Endothelial cell of umbilical vein (primary cell): Measurements from ENCODE around the gene KLHL36. TPM values are rescaled to one million over a fixed set of nuclear protein-coding genes. Genes with fewer than 3 reads are reported as not detected.

ENCODE experiments used
- BruUV-seq: library from RNA; stranded (reverse); fragments of 400-500 nt; replicated peaks from 2 replicates; lab custom pipeline; 2021; lab: Mats Ljungman, UMichigan
- CTCF ChIA-PET: fragments of 300-600, 350-600 bp; sonication (Branson Sonifier 250); formaldehyde crosslinking; loops from one replicate; lab custom pipeline; 2021; ENCODE audit warnings: antibody characterized with exemption, inconsistent platforms; lab: Charles Lee
- POLR2A ChIA-PET: fragments of 300-600, 350-600 bp; sonication (Branson Sonifier 250); formaldehyde crosslinking; loops from one replicate; lab custom pipeline; 2021; ENCODE audit warnings: antibody characterized with exemption, inconsistent platforms; lab: Charles Lee
- DNase-seq: peaks from one replicate; pipeline ENCODE4 v3.0.0-alpha.2; 2011; ENCODE audit warnings: low read depth, low spot score
- FAIRE-seq: peaks from 2 replicates; lab custom pipeline; 2011; peaks lifted over from hg19 to GRCh38; lab: Jason Lieb, UNC
- H2AFZ ChIP-seq: 2 replicates; pipeline ENCODE4 v1.6.0; 2012; ENCODE audit warnings: low read depth, low read length, control low read depth, inconsistent platforms
- H3K27ac ChIP-seq: 2 replicates; pipeline ENCODE4 v1.5.1; 2011; ENCODE audit warnings: low read depth, mild to moderate bottlenecking, control low read depth, low read length, moderate library complexity; ENCODE audit not compliant: insufficient read depth
- H3K27me3 ChIP-seq, 2 experiments: 2 replicates each; pipeline versions ENCODE4 v1.6.0 to v1.6.1; 2011; ENCODE audit warnings: low read length in 2 of 2, mixed read lengths in 1 of 2; ENCODE audit not compliant: control insufficient read depth in 2 of 2, insufficient read depth in 2 of 2
- H3K36me3 ChIP-seq, 2 experiments: 2 replicates in 1 of 2; 3 replicates in 1 of 2; pipeline ENCODE4 v1.5.1; 2011; ENCODE audit warnings: low read length in 2 of 2, mild to moderate bottlenecking in 1 of 2, moderate library complexity in 1 of 2; ENCODE audit not compliant: control insufficient read depth in 2 of 2, insufficient read depth in 2 of 2; ENCODE audit errors: extremely low read depth in 1 of 2
- H3K4me1 ChIP-seq: 3 replicates; pipeline ENCODE4 v1.5.1; 2011; ENCODE audit warnings: mild to moderate bottlenecking, low read length; ENCODE audit not compliant: control insufficient read depth, insufficient read depth; ENCODE audit errors: extremely low read depth
- H3K4me2 ChIP-seq: 2 replicates; pipeline ENCODE4 v1.6.1; 2011; ENCODE audit warnings: low read length, control low read depth, mixed read lengths; ENCODE audit not compliant: insufficient read depth
- H3K4me3 ChIP-seq, 3 experiments: fragments of 200-600 bp in 1 of 3; sonication (generic), shearing (Covaris generic) in 1 of 3; replicated peaks in 1 of 3; 2 replicates each; pipeline ENCODE4 v1.5.1; 2011 to 2016; ENCODE audit warnings: control low read depth in 3 of 3, low read length in 3 of 3, mild to moderate bottlenecking in 2 of 3, inconsistent platforms in 1 of 3, low read depth in 1 of 3, moderate library complexity in 1 of 3; ENCODE audit not compliant: insufficient read depth in 1 of 3
- H3K79me2 ChIP-seq: 2 replicates; pipeline ENCODE4 v1.6.0; 2012; ENCODE audit warnings: low read length, inconsistent platforms; ENCODE audit not compliant: control insufficient read depth, insufficient read depth
- H3K9ac ChIP-seq: replicated peaks from 2 replicates; pipeline ENCODE3; 2011; ENCODE audit warnings: low read length, control low read depth; ENCODE audit not compliant: insufficient read depth; ENCODE audit errors: extremely low read depth
- H3K9me1 ChIP-seq: replicated peaks from 3 replicates; pipeline ENCODE4 v1.6.0; 2011; ENCODE audit warnings: mild to moderate bottlenecking, low read length; ENCODE audit not compliant: control insufficient read depth, insufficient read depth; ENCODE audit errors: extremely low read depth
- H3K9me3 ChIP-seq: replicated peaks from 2 replicates; pipeline ENCODE4 v1.5.1; 2012; ENCODE audit warnings: low read length, inconsistent platforms; ENCODE audit not compliant: control insufficient read depth, insufficient read depth
- H4K20me1 ChIP-seq: replicated peaks from 2 replicates; pipeline ENCODE3; 2011; ENCODE audit warnings: mild to moderate bottlenecking, low read length; ENCODE audit not compliant: control insufficient read depth, insufficient read depth; ENCODE audit errors: extremely low read depth
- EZH2 ChIP-seq: IDR thresholded peaks from 2 replicates; pipeline ENCODE4 v1.6.1; 2012; ENCODE audit warnings: borderline replicate concordance, low read depth, mild to moderate bottlenecking, moderate library complexity, low read length, inconsistent platforms; ENCODE audit not compliant: severe bottlenecking
- FOS ChIP-seq: IDR thresholded peaks from 2 replicates; pipeline ENCODE4 v1.6.1; 2011; ENCODE audit warnings: mild to moderate bottlenecking, low read length, moderate library complexity, borderline replicate concordance; ENCODE audit not compliant: insufficient read depth
- JUN ChIP-seq: IDR thresholded peaks from 2 replicates; pipeline ENCODE4 v1.6.1; 2011; ENCODE audit warnings: borderline replicate concordance, low read depth; ENCODE audit not compliant: insufficient read length, insufficient read depth
- MYC ChIP-seq: IDR thresholded peaks from one replicate; pipeline ENCODE4 v1.6.1; 2011; ENCODE audit warnings: mild to moderate bottlenecking, low read depth, low read length
- POLR2A ChIP-seq: IDR thresholded peaks from 2 replicates; pipeline ENCODE4 v1.6.1; 2012; ENCODE audit warnings: low read depth, mild to moderate bottlenecking, control low read depth, low read length
- dilution Hi-C: fragments of 300-500 bp; cut with MboI; formaldehyde crosslinking; loops from one replicate; pipeline ENCODE4 v1.15.0; 2019; ENCODE audit warnings: low sequenced_read_pairs; ENCODE audit not compliant: extremely low pct_ligation_motif_present
- intact Hi-C: fragments of 100-400 bp; cut with micrococcal nuclease; formaldehyde crosslinking; loops from one replicate; pipeline ENCODE4 v1.10.0; 2022
- polyA plus RNA-seq, 4 experiments: library from polyadenylated mRNA; depleted of rRNA in 3 of 4; stranded (reverse) in 3 of 4; unstranded in 1 of 4; fragments of >200 nt; gene quantifications; 2 replicates each; pipeline versions ENCODE4 v1.2.1 to v1.2.3, GENCODE V29; 2011 to 2012; ENCODE audit warnings: missing spikeins in 1 of 4
- total RNA-seq: library from RNA; stranded (reverse); gene quantifications from 2 replicates; pipeline ENCODE4 v1.2.3, GENCODE V29; 2021
- TF ChIP-seq, protein P1 (sequence below): IDR thresholded peaks from 2 replicates; pipeline ENCODE4 v1.6.1; 2011; ENCODE audit not compliant: insufficient read depth, insufficient read length
- TF ChIP-seq, protein P2 (sequence below), 2 donors: IDR thresholded peaks; 1 replicate in 1 of 2; 2 replicates in 1 of 2; pipeline ENCODE4 v1.5.1; 2011; ENCODE audit warnings: low read length in 2 of 2, mild to moderate bottlenecking in 2 of 2, moderate library complexity in 2 of 2, control low read depth in 1 of 2, inconsistent platforms in 1 of 2, low read depth in 1 of 2; ENCODE audit not compliant: insufficient read depth in 1 of 2; ENCODE audit errors: extremely low read depth in 1 of 2

The KLHL36 gene
- total and polyA plus RNA-seq, 2 donors (not counting 3 experiments of a cell fraction or from before 2014, with no cell fraction given): 31.3 to 38.8 TPM

DNA sequence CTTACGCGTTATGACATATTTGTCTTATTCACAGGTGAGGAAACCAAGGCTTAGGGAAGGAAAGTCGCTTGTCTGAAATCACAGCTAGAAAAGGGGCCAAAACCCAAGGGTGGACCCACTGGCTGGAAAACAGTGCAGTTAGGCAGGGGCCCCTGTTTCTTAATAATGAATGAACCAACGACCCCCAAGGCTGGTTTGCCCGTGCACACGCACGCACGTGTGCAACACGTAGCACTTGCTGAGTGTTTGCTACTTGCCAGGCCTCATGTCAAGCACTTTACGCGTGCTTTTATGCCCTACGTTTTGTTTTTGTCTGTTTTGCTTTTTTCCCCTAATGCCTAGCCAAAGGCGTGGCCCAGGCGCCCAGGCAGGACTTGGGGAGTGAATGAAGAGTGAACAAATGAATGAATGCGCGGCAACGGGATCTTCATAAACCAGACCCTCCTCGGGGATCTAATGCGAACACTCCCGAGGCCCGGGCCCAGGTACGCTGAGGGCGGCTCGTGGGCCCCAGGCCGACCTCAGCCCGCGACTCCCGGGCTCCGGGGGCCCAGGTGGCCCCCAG is 50.9 kb downstream of the KLHL36 start:
- intact Hi-C loops: loop anchor here (1.0 kb wide), 1 partner anchor 10 kb away; no protein-coding TSS in a partner anchor
- dilution Hi-C loops: no loop called here
- POLR2A ChIA-PET: no interaction called here
- Histone ChIP-seq H3K9me1 (no peaks in the 10 kb centered on the region), H2AFZ (peak overlapping the region; percentile 81), H3K4me2 (peak overlapping the region; percentile 63), H3K36me3 (no peaks in the 10 kb centered on the region), H3K9me3 (no peaks in the 10 kb centered on the region), H3K27ac (peak overlapping the region; percentile 39), H3K4me1 (peaks cover 14% of the 10 kb centered on the region), H3K4me3 (peak overlapping the region; percentile 54 to 77 (median 58)), H3K79me2 (peaks cover 42% of the 10 kb centered on the region), H4K20me1 (peaks cover 7% of the 10 kb centered on the region), H3K9ac (peak overlapping the region; percentile 67), H3K27me3 (no peaks in the 10 kb centered on the region)
- FAIRE-seq (peak; percentile 54), DNase-seq (peak; percentile 24)
- TSS peak; percentile 92 for BruUV-seq
- CTCF ChIA-PET: no interaction called here
- TF ChIP-seq, protein P1, sequence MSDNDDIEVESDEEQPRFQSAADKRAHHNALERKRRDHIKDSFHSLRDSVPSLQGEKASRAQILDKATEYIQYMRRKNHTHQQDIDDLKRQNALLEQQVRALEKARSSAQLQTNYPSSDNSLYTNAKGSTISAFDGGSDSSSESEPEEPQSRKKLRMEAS: no peak
- TF ChIP-seq POLR2A (no peak), FOS (no peak), EZH2 (no peak), MYC (no peak), JUN (no peak)
- TF ChIP-seq, protein P2, sequence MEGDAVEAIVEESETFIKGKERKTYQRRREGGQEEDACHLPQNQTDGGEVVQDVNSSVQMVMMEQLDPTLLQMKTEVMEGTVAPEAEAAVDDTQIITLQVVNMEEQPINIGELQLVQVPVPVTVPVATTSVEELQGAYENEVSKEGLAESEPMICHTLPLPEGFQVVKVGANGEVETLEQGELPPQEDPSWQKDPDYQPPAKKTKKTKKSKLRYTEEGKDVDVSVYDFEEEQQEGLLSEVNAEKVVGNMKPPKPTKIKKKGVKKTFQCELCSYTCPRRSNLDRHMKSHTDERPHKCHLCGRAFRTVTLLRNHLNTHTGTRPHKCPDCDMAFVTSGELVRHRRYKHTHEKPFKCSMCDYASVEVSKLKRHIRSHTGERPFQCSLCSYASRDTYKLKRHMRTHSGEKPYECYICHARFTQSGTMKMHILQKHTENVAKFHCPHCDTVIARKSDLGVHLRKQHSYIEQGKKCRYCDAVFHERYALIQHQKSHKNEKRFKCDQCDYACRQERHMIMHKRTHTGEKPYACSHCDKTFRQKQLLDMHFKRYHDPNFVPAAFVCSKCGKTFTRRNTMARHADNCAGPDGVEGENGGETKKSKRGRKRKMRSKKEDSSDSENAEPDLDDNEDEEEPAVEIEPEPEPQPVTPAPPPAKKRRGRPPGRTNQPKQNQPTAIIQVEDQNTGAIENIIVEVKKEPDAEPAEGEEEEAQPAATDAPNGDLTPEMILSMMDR (IDR thresholded peaks at IDR 0.05; ENCODE audit: extremely low read depth in 1 of 2, insufficient read depth in 1 of 2, low read depth in 1 of 2, low read length in 2 of 2): no peak
